HG03439 (cell line): ENCODE measurements around the gene CYP27A1.
"Not testable (repeated sequence)": the region's sequence is repeated elsewhere in the genome, so short reads cannot be mapped to it uniquely, and the experiment has no call there.

Experiments
- ATAC-seq: cut with Tn5 transposase; IDR thresholded peaks from one replicate; pipeline ENCODE4 v1.9.1; 2021; ENCODE audit warnings: mild to moderate bottlenecking, moderate library complexity; ENCODE audit not compliant: unreplicated experiment

Gene CYP27A1

DNA sequence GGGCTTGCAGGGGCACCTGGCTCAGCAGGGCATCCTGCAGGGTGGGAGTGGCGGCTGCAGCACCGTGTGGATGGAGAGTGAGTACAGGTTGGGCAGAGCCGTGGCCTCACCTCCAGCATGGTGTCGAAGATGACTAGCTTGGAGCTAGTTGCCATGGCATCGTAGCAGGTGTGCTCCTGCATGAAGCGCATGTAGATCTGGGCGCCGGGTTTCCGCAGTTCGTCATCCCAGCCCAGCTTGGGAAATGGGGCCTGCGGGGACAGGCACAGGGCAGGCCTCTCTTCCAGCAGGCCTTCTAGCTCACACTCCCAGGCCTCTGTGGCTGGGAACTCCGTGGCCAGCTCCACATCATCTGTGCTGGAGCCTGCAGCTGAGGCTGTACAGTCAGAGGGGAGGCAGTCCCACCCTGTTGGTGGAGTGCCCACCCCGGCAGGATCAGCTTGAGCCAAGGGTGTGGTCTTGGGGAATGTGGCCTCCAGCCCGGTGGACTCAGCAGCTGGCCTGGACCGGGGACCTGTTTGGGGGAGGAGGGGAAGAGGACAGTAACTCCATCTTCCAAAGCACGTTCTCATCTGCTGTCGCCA lies 48.0 kb downstream of the CYP27A1 start:
- ATAC-seq, result no peak

DNA sequence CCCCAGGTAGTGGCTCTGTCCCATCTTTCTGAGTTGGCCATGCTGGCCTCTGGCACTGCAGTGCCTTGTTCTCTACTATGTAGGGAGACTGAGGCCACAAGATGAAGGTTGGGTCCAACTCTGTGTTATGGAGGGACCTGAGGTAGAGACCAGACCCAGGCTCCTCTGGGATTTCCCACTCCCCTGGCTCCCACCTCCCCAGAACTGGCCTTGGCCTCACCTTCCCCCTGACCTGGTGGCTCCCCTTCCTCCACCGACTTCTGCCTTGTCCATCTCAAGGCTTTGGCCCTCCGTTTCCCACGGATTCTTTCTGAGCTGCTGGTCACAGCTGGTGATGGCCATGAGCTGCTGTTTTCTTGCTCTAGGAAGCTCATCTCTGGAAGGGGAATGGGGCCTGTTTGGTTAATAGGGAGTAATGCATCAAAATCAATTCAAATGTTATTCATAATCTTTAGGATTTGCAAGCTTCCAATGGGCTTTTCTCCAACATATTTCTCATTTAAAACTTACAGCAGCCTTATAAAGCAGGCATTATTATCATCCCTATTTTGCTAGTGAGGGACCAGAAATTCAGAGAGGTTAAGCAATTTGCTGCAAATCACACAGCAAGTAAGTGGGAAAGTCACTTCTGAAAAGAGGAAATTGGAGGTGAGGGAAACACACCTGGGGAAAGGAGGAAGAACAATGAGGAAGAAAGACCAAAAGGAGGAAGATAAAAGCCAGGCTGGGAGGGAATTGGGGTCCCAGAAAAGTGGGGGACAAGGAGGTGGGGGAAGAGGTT lies 48.8 kb downstream of the CYP27A1 start:
- no peak for ATAC-seq

DNA sequence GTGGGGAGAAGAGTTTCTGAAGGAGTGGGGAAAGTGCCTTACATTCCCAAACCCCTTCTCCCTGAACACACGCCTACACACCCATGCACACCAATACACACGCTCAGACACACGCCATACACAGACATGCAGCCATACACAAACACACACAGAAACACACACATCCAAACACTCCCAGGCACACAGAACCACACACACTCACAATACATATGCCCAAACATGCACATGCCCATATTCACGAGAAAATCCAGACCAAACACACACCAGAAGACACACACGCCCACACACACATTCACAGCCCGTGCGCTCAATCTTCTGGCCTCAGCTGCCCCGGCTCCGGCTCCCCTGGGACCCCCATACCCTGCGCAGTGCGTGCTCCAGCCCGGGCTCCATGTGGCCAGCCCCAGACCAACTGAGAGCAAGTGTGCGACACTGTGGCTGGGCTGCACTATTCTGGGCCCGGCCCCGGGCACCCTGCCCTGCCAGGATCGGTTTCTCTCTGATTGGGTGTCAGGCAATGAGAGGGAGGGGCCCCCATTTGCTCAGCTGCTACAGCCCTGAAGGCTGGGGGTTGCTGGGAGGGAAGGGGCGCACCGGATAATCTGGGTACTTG lies 49.5 kb downstream of the CYP27A1 start, which contains the start of gene PRKAG3:
Gene PRKAG3, minus strand, starts transcription at position 426 of the 613 bp plus-strand sequence.
- no peak for ATAC-seq

DNA sequence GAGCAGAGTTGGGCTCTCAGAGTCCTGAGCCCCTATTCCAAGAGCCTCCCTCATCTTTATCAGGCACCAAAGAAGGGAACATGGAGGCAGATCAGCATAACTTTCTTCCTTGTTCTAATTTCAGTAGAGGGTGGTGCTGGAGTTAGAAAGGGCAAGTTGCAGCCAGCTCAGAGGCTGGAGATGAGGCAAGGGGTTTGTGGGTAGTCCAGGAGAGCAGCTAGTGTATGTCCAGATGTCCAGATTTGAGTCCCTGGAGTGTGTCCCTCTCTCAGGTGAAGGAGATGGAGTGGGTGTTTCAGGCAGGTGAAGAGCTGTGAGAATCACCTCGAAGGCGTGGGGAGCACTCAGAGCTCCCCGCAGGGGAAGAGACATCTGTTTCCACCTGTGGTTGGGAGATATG lies 50.1 kb downstream of the CYP27A1 start:
- no peak for ATAC-seq

GRCh38 chr2:218832520-218832919 lies 50.6 kb downstream of the CYP27A1 start:
- ATAC-seq, result no peak

DNA sequence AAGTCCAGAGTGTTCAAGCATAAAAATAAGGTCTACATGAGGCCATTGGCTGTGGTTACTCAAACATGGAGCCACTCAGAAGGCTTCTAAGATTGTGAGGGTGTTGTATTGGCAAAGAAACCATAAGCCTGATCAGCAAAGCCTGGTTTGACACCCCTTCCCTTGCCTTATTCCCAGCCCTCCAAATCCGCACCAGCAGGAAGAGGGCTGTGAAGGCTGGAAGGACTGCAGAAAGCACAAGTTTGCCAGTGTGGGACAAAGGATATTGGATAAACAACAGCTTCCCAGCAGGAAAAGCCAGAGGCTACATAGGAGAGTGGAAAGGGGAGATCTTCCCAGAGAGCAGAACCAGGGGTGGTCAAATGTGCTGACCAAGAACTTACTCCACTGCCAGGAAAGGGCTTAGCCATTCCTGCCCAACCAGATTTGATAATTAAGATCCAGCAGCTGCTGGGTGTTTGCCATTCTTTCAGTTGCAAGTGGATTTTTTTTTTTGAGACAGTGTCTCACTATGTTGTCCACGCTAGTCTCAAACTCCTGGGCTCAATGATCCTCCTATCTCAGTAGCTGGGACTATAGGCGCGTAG lies 51.2 kb downstream of the CYP27A1 start:
- ATAC-seq, result no peak

GRCh38 chr2:218834685-218835084 lies 52.7 kb downstream of the CYP27A1 start:
- no peak for ATAC-seq

- ATAC-seq, result no peak
Observed at GRCh38 chr2:218837495-218837894, 55.5 kb downstream of the CYP27A1 start.

DNA sequence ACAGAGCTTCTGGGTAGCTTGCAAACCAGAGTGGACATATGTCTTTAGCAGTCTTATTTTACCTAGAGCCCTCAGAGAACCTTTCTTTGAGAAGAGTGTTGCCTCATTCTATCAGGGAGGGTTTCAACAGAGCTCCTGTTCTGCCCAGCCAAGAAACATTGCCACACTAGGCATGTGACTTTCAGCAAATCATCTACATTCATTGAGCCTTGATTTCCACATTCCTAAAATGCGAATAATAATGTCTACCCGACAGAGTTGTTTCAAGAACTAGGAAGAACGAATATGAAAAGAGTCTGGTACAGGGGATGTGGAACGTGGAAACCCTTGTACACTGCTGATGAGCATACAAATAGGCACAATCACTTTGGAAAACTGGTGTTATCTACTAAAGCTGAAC lies 57.5 kb downstream of the CYP27A1 start:
- no peak for ATAC-seq

DNA sequence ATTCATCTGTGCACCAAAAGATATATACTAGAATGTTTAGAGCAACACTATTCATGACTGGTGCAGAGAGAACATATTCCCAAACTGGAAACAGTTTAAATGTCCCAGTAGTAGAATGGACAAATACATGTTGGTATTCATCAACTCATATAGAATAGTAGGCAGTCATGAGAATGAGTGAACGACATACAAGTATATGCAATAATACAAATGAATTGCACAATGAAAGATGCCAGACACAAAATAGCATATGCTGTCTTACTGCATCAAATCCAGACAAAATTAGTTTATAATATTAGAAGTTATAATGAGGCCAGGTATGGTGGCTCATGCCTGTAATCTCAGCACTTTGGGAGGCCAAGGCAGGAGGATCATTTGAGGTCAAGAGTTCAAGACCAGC lies 57.9 kb downstream of the CYP27A1 start:
- ATAC-seq, result no peak

GRCh38 chr2:218844334-218844733 lies 62.4 kb downstream of the CYP27A1 start:
- ATAC-seq, result not testable (repeated sequence)

- not testable (repeated sequence) for ATAC-seq
Observed at GRCh38 chr2:218846963-218847362, 65.0 kb downstream of the CYP27A1 start.

DNA sequence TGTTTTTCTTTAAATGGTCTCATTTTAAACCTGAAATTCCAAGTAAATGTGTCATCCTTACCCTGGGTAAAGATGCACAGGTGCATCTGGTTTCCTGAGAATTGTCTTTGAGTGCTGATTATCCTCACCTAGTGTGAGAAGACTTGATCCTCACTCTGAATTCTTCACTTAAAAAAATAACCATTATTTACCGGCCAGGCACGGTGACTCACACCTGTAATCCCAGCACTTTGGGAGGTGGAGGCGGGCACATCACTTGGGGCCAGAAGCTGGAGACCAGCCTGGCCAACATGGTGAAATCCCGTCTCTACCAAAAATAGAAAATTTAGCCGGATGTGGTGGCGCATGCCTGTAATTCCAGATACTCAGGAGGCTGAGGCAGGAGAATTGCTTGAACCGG lies 67.8 kb downstream of the CYP27A1 start:
- no peak for ATAC-seq

DNA sequence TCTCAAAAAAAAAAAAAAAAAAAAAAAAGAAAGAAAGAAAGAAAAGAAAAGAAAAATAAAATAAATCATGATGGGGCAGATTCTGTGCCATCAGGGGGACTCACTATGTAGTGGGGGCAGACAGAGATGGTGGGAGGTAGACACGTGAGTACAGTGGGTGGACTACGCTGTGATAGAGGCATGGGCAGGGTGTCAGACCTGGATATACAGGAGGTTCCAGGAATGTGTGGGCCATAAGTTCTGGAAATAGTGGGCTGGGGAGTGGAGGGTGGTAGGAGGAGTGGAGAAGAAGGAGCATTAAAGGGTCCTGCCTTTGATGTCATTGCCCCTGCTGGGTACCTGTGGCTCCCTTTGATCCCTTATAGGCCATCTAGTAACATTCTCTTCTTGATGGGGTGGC lies 68.8 kb downstream of the CYP27A1 start:
- no peak for ATAC-seq

GRCh38 chr2:218851286-218851685 lies 69.3 kb downstream of the CYP27A1 start:
- ATAC-seq, result no peak

DNA sequence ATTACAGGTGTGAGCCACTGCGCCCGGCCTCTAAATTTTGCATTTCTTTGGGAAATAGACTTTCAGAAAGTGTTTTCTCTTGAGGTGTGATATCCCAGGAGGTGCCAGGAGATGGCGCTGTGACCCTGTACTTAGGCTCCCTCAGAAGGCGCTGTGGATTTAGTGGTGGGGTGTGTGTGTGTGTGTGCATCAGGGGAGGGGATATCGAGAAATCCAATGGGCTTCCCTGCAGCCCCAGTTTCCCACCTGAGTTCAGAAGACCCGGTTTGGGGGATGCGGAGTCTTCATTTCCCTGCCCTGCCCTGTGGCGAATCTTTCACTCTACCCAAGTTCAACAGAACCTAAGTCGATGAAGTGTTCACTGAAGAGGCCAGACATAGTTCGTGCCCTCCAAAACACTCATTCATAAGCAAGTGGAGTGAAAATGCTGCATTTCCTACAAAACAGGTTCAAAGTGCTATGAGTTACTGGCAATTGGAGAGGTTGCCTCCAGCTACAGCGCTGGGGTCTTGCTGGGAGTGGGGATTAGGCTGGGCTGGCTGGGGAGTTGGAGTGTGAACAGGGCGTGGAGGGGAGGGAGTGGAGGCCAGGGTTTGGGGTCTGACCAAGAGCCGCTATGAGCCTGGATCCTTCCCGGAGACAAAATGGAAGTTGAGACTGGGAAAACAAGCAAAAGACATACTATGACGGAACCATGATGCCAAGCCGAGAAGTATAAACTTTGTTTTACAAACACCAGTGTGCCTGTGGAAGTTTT lies 71.1 kb downstream of the CYP27A1 start:
- no peak for ATAC-seq

GRCh38 chr2:218853766-218854165 lies 71.8 kb downstream of the CYP27A1 start:
- ATAC-seq, result no peak

GRCh38 chr2:218854860-218855259 lies 72.9 kb downstream of the CYP27A1 start:
- no peak for ATAC-seq

GRCh38 chr2:218855305-218856166 lies 73.6 kb downstream of the CYP27A1 start:
- no peak for ATAC-seq
